Nucleus accumbens (tissue), 56 donors: ENCODE data around the gene EGR4.

Experiments used
- DNase-seq, 56 donors: peaks; one replicate each; lab custom pipeline; 2025; lab: John Stamatoyannopoulos, UW

EGR4 gene

GRCh38 chr2:73293534-73294171 lies at the start of gene EGR4:
Gene EGR4 (minus strand): TSS chr2:73293548. CDS start chr2:73293317, 231 bp downstream.
- DNase-seq = peak in 42 of 56 donors; percentile 27 to 93 (median 72)

DNA sequence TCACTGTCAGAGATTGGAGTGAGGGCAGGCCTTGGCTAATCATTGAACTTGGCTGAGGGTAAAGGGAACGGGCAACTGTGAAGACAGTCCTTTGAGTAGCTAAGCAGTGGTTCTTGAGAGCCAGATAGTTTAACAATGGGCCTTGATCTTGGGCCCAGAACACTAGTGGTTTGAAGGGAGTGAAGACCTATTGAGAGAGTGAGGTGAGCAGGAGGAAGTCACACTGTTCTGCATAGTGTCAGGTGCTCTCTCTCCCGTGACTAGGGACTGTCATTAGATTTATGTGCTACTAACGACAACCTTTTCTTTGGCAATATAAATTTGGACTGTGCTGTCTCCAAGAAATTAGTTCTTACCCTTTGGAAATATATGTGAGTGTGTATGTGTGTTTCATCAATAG lies 47.7 kb upstream of the EGR4 start:
- DNase-seq = no peak

DNA sequence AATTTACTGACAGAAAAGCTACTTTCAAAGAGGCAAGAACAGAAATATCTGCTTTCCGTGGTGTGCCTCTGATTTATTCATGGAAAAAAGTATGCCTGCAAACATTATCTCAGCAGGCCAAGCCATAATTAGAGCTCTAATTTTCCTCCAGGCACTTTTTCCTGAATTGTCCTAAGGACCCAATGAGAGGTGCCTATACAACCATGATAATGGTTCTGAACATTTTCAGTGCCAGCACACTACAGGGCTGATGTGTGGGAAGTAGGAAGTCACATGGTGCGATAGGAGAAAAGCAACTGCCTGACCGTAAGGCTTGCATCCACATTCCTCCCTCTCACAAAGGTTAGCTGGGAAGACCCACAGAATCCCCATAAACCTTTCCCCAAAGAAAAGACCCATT lies 45.9 kb upstream of the EGR4 start:
- DNase-seq = no peak

- no peak for DNase-seq
These were observed 44.5 kb upstream of the EGR4 start for GRCh38 chr2:73337828-73338227.

DNA sequence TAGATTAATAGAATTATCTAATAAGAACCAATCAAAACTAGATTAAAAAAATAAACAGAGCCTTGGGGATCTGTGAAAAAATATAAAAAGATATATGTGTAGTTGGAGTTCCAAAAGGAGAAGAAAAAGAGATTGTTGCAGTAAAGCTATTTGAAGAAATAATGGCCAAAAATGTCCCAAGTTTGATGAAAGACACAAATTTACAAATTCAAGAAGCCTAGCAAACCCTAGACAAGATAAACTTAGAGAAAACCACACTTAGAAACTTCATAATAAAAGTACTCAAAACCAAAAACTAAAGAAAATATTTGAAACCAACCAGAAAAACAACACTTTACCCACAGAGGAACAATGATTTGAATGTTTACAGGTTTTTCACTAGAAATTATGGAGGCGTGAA lies 41.3 kb upstream of the EGR4 start:
- no peak for DNase-seq

DNA sequence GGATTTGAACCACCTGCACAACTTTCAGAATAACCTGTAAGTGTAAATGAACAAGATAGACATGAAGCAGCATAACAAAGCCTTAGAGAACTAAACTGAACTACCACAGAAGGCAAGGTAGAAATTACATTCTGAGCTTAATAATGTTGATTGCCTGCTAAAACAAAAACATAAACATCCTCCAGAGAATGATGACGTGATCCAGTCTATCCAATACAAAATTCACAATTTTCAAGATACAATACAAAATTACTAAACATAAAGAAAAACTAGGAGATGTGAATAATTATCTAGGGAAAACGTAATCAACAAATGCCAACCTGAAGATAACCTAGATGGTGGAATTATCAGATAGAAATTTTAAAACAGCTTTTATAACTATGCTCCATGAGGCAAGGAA lies 40.7 kb upstream of the EGR4 start:
- DNase-seq = no peak

- no peak for DNase-seq
These were observed 40.2 kb upstream of the EGR4 start for GRCh38 chr2:73333564-73333963.

DNA sequence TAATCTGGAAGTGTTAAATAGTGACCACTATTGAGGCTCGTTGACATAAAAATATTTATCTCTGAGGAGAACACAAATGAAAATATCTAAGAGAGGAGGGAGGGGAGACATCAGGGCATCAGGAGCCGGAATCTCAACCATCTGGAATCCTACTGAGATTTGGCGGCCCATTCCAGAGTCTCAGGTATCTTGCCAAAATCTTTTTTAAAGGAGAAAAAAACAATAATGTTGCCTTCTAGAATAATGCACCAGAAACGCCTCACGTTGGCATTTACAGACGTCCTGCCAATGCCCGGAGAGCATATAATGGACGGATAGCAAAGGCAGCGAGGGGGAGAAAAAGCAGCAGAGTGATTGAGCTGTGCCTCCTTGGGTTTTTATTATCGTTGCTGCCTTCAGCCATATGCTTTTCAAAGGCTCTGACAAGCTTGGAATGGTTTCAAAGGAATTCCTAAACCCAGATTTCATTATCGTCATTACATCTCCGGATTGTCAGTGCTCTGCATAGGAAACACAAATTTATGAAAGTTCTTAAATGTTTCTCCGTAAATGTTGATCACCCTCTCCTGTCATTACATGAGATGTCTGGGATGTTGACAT lies 30.9 kb upstream of the EGR4 start:
- no peak for DNase-seq

- no peak for DNase-seq
These were observed 30.2 kb upstream of the EGR4 start for GRCh38 chr2:73323551-73323950.

- DNase-seq = no peak
These were observed 21.1 kb upstream of the EGR4 start for GRCh38 chr2:73314441-73314840.

- peak in 26 of 56 donors; percentile 12 to 74 (median 44) for DNase-seq
These were observed 14.4 kb upstream of the EGR4 start for GRCh38 chr2:73307720-73308119.

DNA sequence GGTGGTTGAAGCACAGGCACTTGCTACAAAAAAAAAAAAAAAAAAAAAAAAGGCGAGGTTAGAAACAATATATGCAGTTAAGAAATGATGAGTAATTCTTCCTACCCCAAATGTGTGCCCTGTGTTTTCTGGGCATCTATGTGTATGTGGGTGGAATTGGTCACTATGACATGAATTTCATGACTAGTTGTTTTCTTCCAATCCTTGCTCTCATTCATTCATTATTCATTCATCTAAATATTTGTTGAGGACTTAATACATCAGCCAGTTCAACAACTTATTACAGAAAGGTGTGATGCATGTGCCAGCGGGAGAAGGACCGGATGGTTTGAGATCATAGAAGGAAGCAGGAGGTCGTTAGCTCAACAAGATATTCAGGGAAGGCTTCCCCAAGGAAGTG lies 8.3 kb upstream of the EGR4 start:
- no peak for DNase-seq

GRCh38 chr2:73300926-73301325 lies 7.6 kb upstream of the EGR4 start:
- no peak for DNase-seq

DNA sequence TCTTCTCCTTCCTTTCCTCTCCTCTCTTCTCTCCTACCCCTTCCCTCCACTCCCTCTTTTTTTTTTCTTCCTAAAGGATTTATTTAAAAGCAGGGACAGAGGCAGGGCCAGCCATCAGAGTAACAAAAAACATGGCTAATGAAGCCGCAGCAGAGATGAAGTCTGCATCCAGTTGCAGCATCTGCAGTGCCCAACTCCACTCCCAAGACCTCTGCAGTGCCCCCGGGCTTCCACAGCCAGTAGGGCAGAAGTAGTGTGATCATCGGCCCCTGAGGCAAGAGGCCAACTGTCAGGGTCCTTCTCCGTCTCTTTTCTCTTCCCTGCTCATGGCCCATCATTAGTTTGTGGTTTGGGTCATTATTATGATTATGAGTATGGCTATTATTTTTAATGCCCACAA lies 4.2 kb upstream of the EGR4 start:
- DNase-seq = no peak

- peak in 22 of 56 donors; percentile 4 to 77 (median 45) for DNase-seq
These were observed 3.8 kb upstream of the EGR4 start for GRCh38 chr2:73297151-73297559.

- DNase-seq = no peak
These were observed 2.5 kb upstream of the EGR4 start for GRCh38 chr2:73295751-73296400.

GRCh38 chr2:73294239-73294638 lies 891 bp upstream of the EGR4 start:
- no peak for DNase-seq

GRCh38 chr2:73292906-73293533 lies 328 bp downstream of the EGR4 start:
- peak in 5 of 56 donors; percentile 36 to 51 (median 41) for DNase-seq

DNA sequence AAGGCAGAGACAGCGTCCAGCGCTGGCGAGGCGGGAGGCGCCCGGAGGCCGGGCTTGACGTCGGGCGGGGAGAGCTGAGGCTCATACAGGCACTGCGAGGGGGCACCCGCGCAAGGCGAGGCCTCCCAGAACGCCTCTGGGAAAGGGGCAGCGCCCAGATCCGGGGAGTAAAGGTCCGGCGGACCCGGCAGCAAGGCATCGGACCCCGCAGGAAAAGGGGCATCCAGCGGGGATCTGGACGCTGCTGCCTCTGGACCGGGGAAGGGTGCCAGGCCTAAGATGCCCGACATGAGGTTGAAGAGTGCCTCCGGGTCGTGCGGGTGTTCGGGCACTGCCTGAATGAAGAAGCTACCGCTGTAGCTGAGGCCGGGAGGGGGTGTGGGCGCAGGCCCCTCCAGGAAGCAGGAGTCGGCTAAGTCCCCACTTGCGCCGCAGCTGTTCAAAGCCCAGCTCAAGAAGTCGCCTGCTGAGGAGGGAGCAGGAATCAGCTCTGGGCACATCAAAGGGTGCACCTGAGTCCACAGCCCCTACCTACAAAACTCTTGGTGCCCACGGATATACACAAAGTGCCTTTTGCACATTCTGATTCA lies 937 bp downstream of the EGR4 start:
- DNase-seq = peak in 1 of 56 donors; percentile 36

- peak in 2 of 56 donors; percentile 20 to 38 for DNase-seq
These were observed 1.7 kb downstream of the EGR4 start for GRCh38 chr2:73291461-73292315.
